ENCODE results near the gene CHRNB1.

CHRNB1 gene

GRCh38 chr17:7411427-7411750 is 33.5 kb upstream of the CHRNB1 start:
- Histone ChIP-seq H3K27me3 (ENCODE audit: insufficient read depth, low read depth, severe bottlenecking) (no peaks in the 10 kb centered on the region), H3K27ac (no peak overlapping the region), H3K36me3 (peaks cover 22% of the 10 kb centered on the region), H3K9me3 (ENCODE audit: severe bottlenecking) (no peaks in the 10 kb centered on the region), H3K4me3 (ENCODE audit: low read depth, low read length) (no peak overlapping the region)
- no peak for TF ChIP-seq CTCF (IDR thresholded peaks at IDR 0.05; ENCODE audit: low read depth, low read length)
- no peak for DNase-seq

GRCh38 chr17:7413346-7413985 is 31.4 kb upstream of the CHRNB1 start:
- H3K4me3 ChIP-seq (ENCODE audit: low read depth, low read length): no peak overlapping the region
- no peaks in the 10 kb centered on the region for H3K27me3 ChIP-seq (ENCODE audit: insufficient read depth, low read depth, severe bottlenecking)
- no peak for TF ChIP-seq CTCF (IDR thresholded peaks at IDR 0.05; ENCODE audit: low read depth, low read length)
- peaks cover 22% of the 10 kb centered on the region for H3K36me3 ChIP-seq
- DNase-seq: no peak
- H3K9me3 ChIP-seq (ENCODE audit: severe bottlenecking): no peaks in the 10 kb centered on the region
- H3K27ac ChIP-seq: no peak overlapping the region

- no peak overlapping the region for H3K27ac ChIP-seq
These were observed 30.0 kb upstream of the CHRNB1 start for GRCh38 chr17:7414837-7415236.

DNA sequence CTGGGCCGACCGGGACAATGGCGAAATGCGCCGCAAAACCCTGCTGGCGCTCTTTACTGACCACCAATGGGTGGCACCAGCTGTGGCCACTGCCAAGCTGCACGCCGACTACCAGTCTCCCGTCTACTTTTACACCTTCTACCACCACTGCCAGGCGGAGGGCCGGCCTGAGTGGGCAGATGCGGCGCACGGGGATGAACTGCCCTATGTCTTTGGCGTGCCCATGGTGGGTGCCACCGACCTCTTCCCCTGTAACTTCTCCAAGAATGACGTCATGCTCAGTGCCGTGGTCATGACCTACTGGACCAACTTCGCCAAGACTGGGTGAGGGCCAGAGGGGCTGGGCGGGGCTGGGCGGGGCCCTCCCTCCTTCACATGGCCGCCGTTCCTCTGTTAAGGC is 29.1 kb upstream of the CHRNB1 start:
- H3K4me3 ChIP-seq (ENCODE audit: low read depth, low read length): no peak overlapping the region
- H3K27me3 ChIP-seq (ENCODE audit: insufficient read depth, low read depth, severe bottlenecking): no peaks in the 10 kb centered on the region
- peaks cover 9% of the 10 kb centered on the region for H3K36me3 ChIP-seq
- no peak overlapping the region for H3K27ac ChIP-seq
- DNase-seq: no peak
- H3K9me3 ChIP-seq (ENCODE audit: severe bottlenecking): no peaks in the 10 kb centered on the region
- TF ChIP-seq CTCF (IDR thresholded peaks at IDR 0.05; ENCODE audit: low read depth, low read length): no peak

More at GRCh38 chr17:7414837-7415236, 30.0 kb upstream of the CHRNB1 start:
- Histone ChIP-seq H3K9me3 (ENCODE audit: severe bottlenecking) (no peaks in the 10 kb centered on the region), H3K36me3 (peaks cover 9% of the 10 kb centered on the region), H3K27me3 (ENCODE audit: insufficient read depth, low read depth, severe bottlenecking) (no peaks in the 10 kb centered on the region), H3K4me3 (ENCODE audit: low read depth, low read length) (no peak overlapping the region)
- no peak for TF ChIP-seq CTCF (IDR thresholded peaks at IDR 0.05; ENCODE audit: low read depth, low read length)
- no peak for DNase-seq

- Histone ChIP-seq H3K27ac (no peak overlapping the region), H3K27me3 (ENCODE audit: insufficient read depth, low read depth, severe bottlenecking) (no peaks in the 10 kb centered on the region), H3K36me3 (peaks cover 9% of the 10 kb centered on the region), H3K4me3 (ENCODE audit: low read depth, low read length) (no peak overlapping the region), H3K9me3 (ENCODE audit: severe bottlenecking) (no peaks in the 10 kb centered on the region)
- no peak for DNase-seq
- TF ChIP-seq CTCF (IDR thresholded peaks at IDR 0.05; ENCODE audit: low read depth, low read length): no peak
These were observed 28.5 kb upstream of the CHRNB1 start for GRCh38 chr17:7416323-7416722.

GRCh38 chr17:7417056-7417655 is 27.7 kb upstream of the CHRNB1 start:
- DNase-seq: no peak
- Histone ChIP-seq H3K36me3 (peaks cover 9% of the 10 kb centered on the region), H3K4me3 (ENCODE audit: low read depth, low read length) (no peak overlapping the region), H3K9me3 (ENCODE audit: severe bottlenecking) (no peaks in the 10 kb centered on the region), H3K27ac (no peak overlapping the region), H3K27me3 (ENCODE audit: insufficient read depth, low read depth, severe bottlenecking) (no peaks in the 10 kb centered on the region)
- no peak for TF ChIP-seq CTCF (IDR thresholded peaks at IDR 0.05; ENCODE audit: low read depth, low read length)

All from WERI-Rb-1 (cell line).